SK-N-MC (cell line): ENCODE data around the gene EEF1AKMT3.

Experiments used
- EZH2 ChIP-seq: fragments of 200-600 bp; sonication (generic); IDR thresholded peaks from one replicate; pipeline ENCODE4 v1.6.1; 2017; ENCODE audit warnings: antibody characterized with exemption
- POLR2AphosphoS5 ChIP-seq: IDR thresholded peaks from 2 replicates; pipeline ENCODE4 v1.6.1; 2012; ENCODE audit warnings: mild to moderate bottlenecking, low read depth, low read length, borderline replicate concordance

GRCh38 chr12:57738661-57739237 is 33.7 kb upstream of the EEF1AKMT3 start, which contains the start of gene AGAP2:
- no peak for TF ChIP-seq EZH2
- TF ChIP-seq POLR2AphosphoS5: no peak
